CD14-positive monocyte (primary cell): Measurements from ENCODE around the gene AGAP1. TPM values are rescaled to one million over a fixed set of nuclear protein-coding genes. Genes with fewer than 3 reads are reported as not detected.

Experiments used
- DNase-seq, 3 donors: peaks; one replicate each; pipeline ENCODE4 v3.0.0-alpha.2; 2011 to 2022
- H2AFZ ChIP-seq: 2 replicates; pipeline ENCODE4 v1.6.0; 2012; ENCODE audit warnings: mild to moderate bottlenecking, low read depth, low read length, inconsistent platforms; ENCODE audit not compliant: insufficient read depth, poor library complexity, severe bottlenecking
- H3K27ac ChIP-seq, 2 donors: 1 replicate in 1 of 2; 2 replicates in 1 of 2; pipeline ENCODE4 v1.5.1; 2012 to 2013; ENCODE audit warnings: low read length in 2 of 2, control low read depth in 1 of 2, inconsistent platforms in 1 of 2, low read depth in 1 of 2, mild to moderate bottlenecking in 1 of 2
- H3K27me3 ChIP-seq, 2 donors: one replicate each; pipeline versions ENCODE4 v1.6.0 to v1.6.1; 2011 to 2013; ENCODE audit warnings: low read length in 2 of 2; ENCODE audit not compliant: control insufficient read depth in 2 of 2, insufficient read depth in 2 of 2
- H3K36me3 ChIP-seq, 2 donors: replicated peaks in 1 of 2; 1 replicate in 1 of 2; 2 replicates in 1 of 2; pipeline versions ENCODE4 v1.5.1 to v1.6.1; 2012 to 2013; ENCODE audit warnings: low read length in 2 of 2, control low read depth in 1 of 2, inconsistent platforms in 1 of 2, mild to moderate bottlenecking in 1 of 2; ENCODE audit not compliant: insufficient read depth in 2 of 2, control insufficient read depth in 1 of 2
- H3K4me1 ChIP-seq, 2 donors: 1 replicate in 1 of 2; 2 replicates in 1 of 2; pipeline versions ENCODE4 v1.5.1 to v1.6.1; 2012 to 2013; ENCODE audit warnings: low read length in 2 of 2, control low read depth in 1 of 2, inconsistent platforms in 1 of 2, mild to moderate bottlenecking in 1 of 2, moderate library complexity in 1 of 2; ENCODE audit not compliant: insufficient read depth in 2 of 2, control insufficient read depth in 1 of 2
- H3K4me2 ChIP-seq: replicated peaks from 2 replicates; pipeline ENCODE3; 2012; ENCODE audit warnings: low read length, moderate library complexity, mild to moderate bottlenecking; ENCODE audit not compliant: poor library complexity, severe bottlenecking; ENCODE audit errors: extremely low read depth
- H3K4me3 ChIP-seq, 3 experiments: fragments of 200-600 bp in 1 of 3; sonication (generic) in 1 of 3; replicated peaks in 1 of 3; 1 replicate in 2 of 3; 2 replicates in 1 of 3; pipeline ENCODE4 v1.5.1; 2011 to 2013; ENCODE audit warnings: low read length in 3 of 3, mild to moderate bottlenecking in 3 of 3, control low read depth in 2 of 3, low read depth in 2 of 3, inconsistent platforms in 1 of 3, moderate library complexity in 1 of 3
- H3K79me2 ChIP-seq: 2 replicates; pipeline ENCODE4 v1.6.0; 2012; ENCODE audit warnings: mild to moderate bottlenecking, control low read depth, inconsistent platforms, low read length, moderate library complexity; ENCODE audit not compliant: insufficient read depth
- H3K9ac ChIP-seq: 2 replicates; pipeline ENCODE4 v1.6.0; 2017; ENCODE audit warnings: low read length, mild to moderate bottlenecking; ENCODE audit not compliant: insufficient read depth, poor library complexity, severe bottlenecking
- H3K9me3 ChIP-seq, 2 donors: replicated peaks in 1 of 2; 1 replicate in 1 of 2; 2 replicates in 1 of 2; pipeline versions ENCODE4 v1.5.1 to v1.6.1; 2012 to 2013; ENCODE audit warnings: low read length in 2 of 2, control low read depth in 1 of 2; ENCODE audit not compliant: control insufficient read depth in 1 of 2, insufficient read depth in 1 of 2
- H4K20me1 ChIP-seq: 2 replicates; pipeline ENCODE4 v1.6.0; 2012; ENCODE audit warnings: mild to moderate bottlenecking, low read length, control low read depth, moderate library complexity; ENCODE audit not compliant: insufficient read depth
- H3K27ac Mint-ChIP-seq, 7 donors: one replicate each; pipeline ENCODE4 v1.8.0; 2020; ENCODE audit warnings: mild to moderate bottlenecking in 7 of 7, mixed read lengths in 7 of 7, moderate library complexity in 6 of 7, inconsistent platforms in 2 of 7
- H3K27me3 Mint-ChIP-seq, 3 donors: one replicate each; pipeline ENCODE4 v1.8.0; 2021 to 2022; ENCODE audit warnings: low read depth in 3 of 3, mild to moderate bottlenecking in 3 of 3, mixed read lengths in 3 of 3, moderate library complexity in 3 of 3, inconsistent platforms in 1 of 3
- H3K36me3 Mint-ChIP-seq, 2 donors: one replicate each; pipeline ENCODE4 v1.8.0; 2020; ENCODE audit warnings: mixed read lengths in 2 of 2, inconsistent platforms in 1 of 2, mild to moderate bottlenecking in 1 of 2
- H3K4me1 Mint-ChIP-seq: one replicate; pipeline ENCODE4 v1.8.0; 2020; ENCODE audit warnings: mild to moderate bottlenecking, mixed read lengths
- H3K4me3 Mint-ChIP-seq, 2 donors: one replicate each; pipeline ENCODE4 v1.8.0; 2020; ENCODE audit warnings: mild to moderate bottlenecking in 2 of 2, mixed read lengths in 2 of 2, moderate library complexity in 1 of 2
- H3K9me3 Mint-ChIP-seq, 7 donors: one replicate each; pipeline ENCODE4 v1.8.0; 2020 to 2022; ENCODE audit warnings: mixed read lengths in 7 of 7, mild to moderate bottlenecking in 6 of 7, moderate library complexity in 6 of 7, inconsistent platforms in 2 of 7
- CTCF ChIP-seq: fragments of 200-600 bp; IDR thresholded peaks from one replicate; pipeline ENCODE4 v1.8.0; 2022; ENCODE audit warnings: antibody characterized with exemption, mild to moderate bottlenecking
- WGBS: methylation state at CpG from one replicate; pipeline ENCODE4 v1.1.5; 2013; ENCODE audit warnings: missing lambda C conversion rate; ENCODE audit not compliant: insufficient coverage; 5-methylcytosine and 5-hydroxymethylcytosine counted together
- intact Hi-C, 2 donors: fragments of 100-400 bp; cut with micrococcal nuclease; formaldehyde crosslinking; loops; one replicate each; pipeline versions ENCODE4 v1.15.0 to v1.15.1; 2023
- polyA plus RNA-seq, 3 donors: library from polyadenylated mRNA; depleted of rRNA in 1 of 3; unstranded in 2 of 3; stranded (reverse) in 1 of 3; fragments of 300-500 nt in 2 of 3; fragments of >200 nt in 1 of 3; fragmentation: Illumina TruSeq in 2 of 3; gene quantifications; 1 replicate in 2 of 3; 2 replicates in 1 of 3; pipeline ENCODE4 v1.2.3, GENCODE V29; 2012 to 2021

AGAP1 gene
- polyA plus RNA-seq, 3 donors, result 0.12 TPM; not detected in 2

- H4K20me1 ChIP-seq, result no peaks in the 10 kb centered on the region
- Mint-ChIP-seq H3K4me1 (no peaks in the 10 kb centered on the region), H3K36me3 (no peaks in the 10 kb centered on the region), H3K27me3 (peaks cover 11 to 18% (median 13%) of the 10 kb centered on the region in 3 donors), H3K4me3 (no peak overlapping the region), H3K9me3 (peaks cover 0 to 2% (median 0%) of the 10 kb centered on the region in 7 donors), H3K27ac (no peak overlapping the region)
- no peak for TF ChIP-seq CTCF
- no peak for DNase-seq
- H3K4me3 ChIP-seq, result no peak overlapping the region
- no peak overlapping the region for H3K9ac ChIP-seq
- 95% methylated on average over 6 of the region's 8 CpGs for WGBS
- H3K36me3 ChIP-seq, result no peaks in the 10 kb centered on the region
- no peaks in the 10 kb centered on the region for H3K79me2 ChIP-seq
- H3K4me1 ChIP-seq, result no peaks in the 10 kb centered on the region
- intact Hi-C loops, result no loop called here
- no peak overlapping the region for H3K27ac ChIP-seq
- H3K4me2 ChIP-seq, result no peak overlapping the region
- no peak overlapping the region for H2AFZ ChIP-seq
- no peaks in the 10 kb centered on the region for H3K9me3 ChIP-seq
- H3K27me3 ChIP-seq, result no peaks in the 10 kb centered on the region
Observed at GRCh38 chr2:236049981-236050380, 556.1 kb downstream of the AGAP1 start.

- Mint-ChIP-seq H3K27ac (no peak overlapping the region), H3K36me3 (no peaks in the 10 kb centered on the region), H3K4me3 (no peak overlapping the region), H3K27me3 (peaks cover 11 to 18% (median 14%) of the 10 kb centered on the region in 3 donors), H3K4me1 (no peaks in the 10 kb centered on the region), H3K9me3 (peaks cover 0 to 2% (median 0%) of the 10 kb centered on the region in 7 donors)
- no peak overlapping the region for H3K9ac ChIP-seq
- DNase-seq, result no peak
- no peaks in the 10 kb centered on the region for H3K4me1 ChIP-seq
- no peaks in the 10 kb centered on the region for H3K9me3 ChIP-seq
- H3K4me2 ChIP-seq, result no peak overlapping the region
- WGBS, result 68% methylated on average over 9 of the region's 10 CpGs
- H3K79me2 ChIP-seq, result no peaks in the 10 kb centered on the region
- peaks cover 0 to 4% of the 10 kb centered on the region in 2 donors for H3K27me3 ChIP-seq
- H4K20me1 ChIP-seq, result no peaks in the 10 kb centered on the region
- intact Hi-C loops, result no loop called here
- H3K36me3 ChIP-seq, result no peaks in the 10 kb centered on the region
- TF ChIP-seq CTCF, result no peak
- H3K4me3 ChIP-seq, result no peak overlapping the region
- no peak overlapping the region for H3K27ac ChIP-seq
- no peak overlapping the region for H2AFZ ChIP-seq
Observed at GRCh38 chr2:236051351-236051750, 557.5 kb downstream of the AGAP1 start.
